HG02973 (cell line): ENCODE results near the gene HNRNPA0.

Experiments
- ATAC-seq: cut with Tn5 transposase; IDR thresholded peaks from one replicate; pipeline ENCODE4 v1.9.1; 2021; ENCODE audit warnings: moderate library complexity; ENCODE audit not compliant: unreplicated experiment

HNRNPA0 gene

GRCh38 chr5:137728048-137728447 is 26.1 kb downstream of the HNRNPA0 start:
- no peak for ATAC-seq

DNA sequence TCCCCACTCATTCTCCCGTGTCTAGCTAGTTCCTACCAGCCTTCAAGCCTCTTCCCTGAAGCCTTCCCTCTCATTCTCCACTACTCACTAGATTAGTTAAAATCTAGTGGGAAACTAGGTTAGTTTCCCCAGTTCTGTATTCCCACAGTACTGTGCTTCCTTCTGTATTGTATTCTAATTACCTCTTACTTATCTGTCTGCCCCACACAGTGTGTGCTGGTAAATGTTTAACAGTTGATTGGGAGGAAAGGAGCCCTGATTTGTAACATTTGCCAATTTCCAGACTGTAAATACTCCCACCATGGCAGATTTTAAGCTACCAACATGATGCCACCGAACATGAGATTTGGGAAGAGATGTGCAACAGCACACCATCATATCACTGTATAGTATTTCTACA is 26.5 kb downstream of the HNRNPA0 start:
- ATAC-seq, result no peak

GRCh38 chr5:137724251-137724650 is 29.9 kb downstream of the HNRNPA0 start:
- ATAC-seq, result no peak

- no peak for ATAC-seq
Measured at GRCh38 chr5:137718611-137719010, 35.6 kb downstream of the HNRNPA0 start.

DNA sequence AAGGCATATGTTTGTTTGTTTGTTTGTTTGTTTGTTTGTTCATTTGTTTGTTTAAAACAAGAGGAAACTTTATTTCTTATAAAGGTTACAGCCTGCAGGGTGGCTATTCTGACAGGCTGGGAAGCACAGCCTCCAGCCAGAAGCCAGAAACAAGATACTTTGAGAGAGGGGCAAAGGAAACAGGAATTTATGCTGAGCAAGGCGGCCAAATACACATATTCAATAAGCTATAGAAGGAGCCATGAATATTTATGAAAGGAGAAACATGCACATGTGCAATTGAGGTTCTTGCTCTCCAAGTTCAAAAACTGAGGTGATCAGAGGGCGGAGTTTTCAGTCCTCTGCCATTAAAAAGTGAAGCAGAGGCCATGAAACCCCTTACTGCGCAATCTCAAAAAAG is 37.8 kb downstream of the HNRNPA0 start:
- ATAC-seq, result no peak

DNA sequence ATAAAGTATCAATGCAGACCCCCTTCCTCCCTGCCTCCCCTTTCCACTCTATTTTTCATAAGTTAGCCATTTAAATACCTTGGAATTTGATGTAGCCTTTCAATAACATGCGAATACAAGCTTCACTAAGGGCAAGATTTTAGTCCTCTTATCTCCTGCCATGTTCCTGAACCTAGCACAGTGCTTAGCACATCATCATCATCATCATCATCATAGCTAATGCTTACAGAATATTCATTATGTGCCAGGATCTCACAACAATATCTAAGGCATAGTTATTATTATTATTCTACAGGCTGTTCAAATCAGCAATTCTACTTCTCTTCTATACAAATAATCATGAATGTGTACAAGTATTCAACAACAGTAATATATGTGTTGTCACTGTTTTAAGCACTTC is 38.7 kb downstream of the HNRNPA0 start:
- no peak for ATAC-seq

DNA sequence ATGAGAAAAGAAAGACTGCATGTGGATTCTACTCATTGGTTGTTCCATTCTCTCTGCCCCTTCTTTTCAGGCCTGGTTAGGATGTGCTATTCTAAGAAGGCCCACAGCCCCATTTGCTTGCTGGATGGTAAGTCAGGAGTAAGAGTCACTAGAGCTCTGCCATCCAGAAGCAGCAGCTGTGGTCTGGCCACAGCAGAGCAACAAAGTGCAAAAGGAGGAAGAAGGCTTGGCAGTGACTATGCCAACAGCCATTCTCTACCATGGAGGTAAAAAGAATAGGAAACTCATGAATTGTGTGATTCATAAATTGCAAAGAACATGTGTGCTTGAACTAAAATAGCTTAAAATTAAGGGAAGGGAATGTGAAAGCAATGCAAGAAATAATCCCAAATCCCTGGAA is 39.2 kb downstream of the HNRNPA0 start:
- no peak for ATAC-seq

GRCh38 chr5:137714494-137714893 is 39.7 kb downstream of the HNRNPA0 start:
- ATAC-seq, result no peak

DNA sequence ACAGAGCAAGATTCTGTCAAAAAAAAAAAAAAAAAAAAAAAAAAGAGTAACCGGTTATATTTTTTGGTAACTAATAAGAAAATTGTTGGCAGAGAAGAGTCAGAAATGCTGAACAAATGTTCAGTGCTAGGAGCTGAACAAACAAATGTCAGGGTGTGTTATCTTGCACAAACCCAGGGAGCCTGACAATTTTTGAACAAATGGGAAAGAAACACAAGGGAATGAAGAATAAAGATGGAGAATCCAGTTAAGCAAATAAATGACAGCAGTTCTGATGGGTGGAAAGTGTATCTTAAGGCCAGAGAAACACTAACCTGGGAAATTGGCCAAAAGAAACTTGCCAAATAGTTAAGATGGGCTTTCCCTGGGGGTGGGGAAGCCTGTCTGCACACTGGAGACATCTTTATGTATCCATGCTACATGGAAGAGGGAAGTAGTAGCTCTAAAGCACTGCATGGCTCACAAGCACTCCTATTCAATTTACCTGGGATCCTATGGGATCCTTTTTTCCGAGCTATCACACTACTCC is 42.0 kb downstream of the HNRNPA0 start:
- no peak for ATAC-seq

DNA sequence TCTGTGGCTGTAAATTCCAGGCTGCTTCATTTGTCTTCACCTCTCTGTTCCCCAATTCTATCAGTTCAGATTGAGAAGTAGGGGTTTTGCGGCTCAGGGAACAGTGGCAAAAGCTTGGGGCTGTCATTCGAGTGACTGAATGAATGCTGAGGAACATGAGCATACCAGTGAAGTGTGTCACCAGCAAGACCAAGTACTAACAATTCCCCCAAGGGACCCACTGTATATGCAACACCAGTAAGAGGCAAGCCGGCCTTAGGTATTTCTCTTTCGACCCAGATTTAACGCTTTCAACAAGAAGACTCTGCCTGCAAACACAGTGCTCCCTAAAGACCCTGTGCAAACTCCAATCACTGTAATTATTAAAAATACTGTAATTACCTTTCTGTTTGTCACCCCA is 44.1 kb downstream of the HNRNPA0 start:
- no peak for ATAC-seq

DNA sequence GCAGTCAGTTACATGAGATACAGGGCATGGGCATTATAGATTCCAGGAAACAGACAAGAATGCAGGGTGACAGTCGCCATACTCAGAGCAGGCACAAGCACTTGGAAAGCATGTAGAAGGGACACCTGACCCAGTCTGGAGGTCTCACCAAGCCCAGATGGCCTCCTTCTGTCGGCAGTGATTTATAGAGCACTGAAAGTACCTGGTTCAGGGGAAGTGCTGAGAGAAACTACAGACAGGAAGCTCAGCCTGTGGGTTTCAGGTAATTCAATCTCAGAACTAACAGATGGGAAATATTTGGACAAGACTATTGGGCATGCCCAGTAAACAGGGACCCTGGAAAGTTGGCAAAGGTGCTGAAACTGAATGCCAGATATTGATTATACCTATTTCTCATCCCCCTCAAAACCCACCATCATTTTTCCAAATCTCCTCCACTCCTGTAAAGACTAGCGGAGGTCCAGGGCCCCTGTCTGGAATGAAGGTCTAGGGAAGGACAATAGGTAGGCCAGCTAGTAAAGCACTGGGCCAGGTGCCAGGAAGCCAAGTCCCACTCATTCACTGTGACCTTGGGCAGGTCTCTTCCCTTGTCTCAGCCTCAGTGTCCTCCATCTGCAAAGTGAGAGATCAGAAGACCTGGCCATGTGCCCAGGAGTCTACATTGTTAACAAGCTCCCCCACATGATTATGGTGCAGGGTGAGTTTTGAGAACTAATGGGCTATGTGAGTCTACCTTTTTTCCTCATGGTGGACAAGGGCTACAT is 45.2 kb downstream of the HNRNPA0 start:
- no peak for ATAC-seq

- ATAC-seq, result no peak
Measured at GRCh38 chr5:137708062-137708461, 46.1 kb downstream of the HNRNPA0 start.

GRCh38 chr5:137706841-137707240 is 47.3 kb downstream of the HNRNPA0 start:
- ATAC-seq, result no peak

DNA sequence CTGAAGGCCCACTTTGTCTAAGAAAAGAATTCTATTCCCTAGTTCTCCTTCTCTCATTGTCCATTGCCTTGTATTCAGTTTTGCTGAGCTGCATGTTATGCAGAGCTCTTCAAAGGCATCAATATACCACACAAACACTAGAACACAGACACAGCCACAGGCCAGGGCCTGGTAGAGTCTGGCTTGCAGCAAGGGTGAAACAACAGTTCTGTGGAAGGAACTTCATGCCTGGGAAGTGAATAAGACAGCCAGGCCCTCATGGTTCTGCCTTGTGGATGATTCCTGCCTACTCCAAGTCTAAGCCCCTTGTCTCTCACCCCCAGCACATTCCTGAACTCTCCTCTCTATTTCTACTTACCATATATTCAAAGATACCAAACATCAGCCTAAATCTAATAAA is 49.1 kb downstream of the HNRNPA0 start:
- no peak for ATAC-seq

DNA sequence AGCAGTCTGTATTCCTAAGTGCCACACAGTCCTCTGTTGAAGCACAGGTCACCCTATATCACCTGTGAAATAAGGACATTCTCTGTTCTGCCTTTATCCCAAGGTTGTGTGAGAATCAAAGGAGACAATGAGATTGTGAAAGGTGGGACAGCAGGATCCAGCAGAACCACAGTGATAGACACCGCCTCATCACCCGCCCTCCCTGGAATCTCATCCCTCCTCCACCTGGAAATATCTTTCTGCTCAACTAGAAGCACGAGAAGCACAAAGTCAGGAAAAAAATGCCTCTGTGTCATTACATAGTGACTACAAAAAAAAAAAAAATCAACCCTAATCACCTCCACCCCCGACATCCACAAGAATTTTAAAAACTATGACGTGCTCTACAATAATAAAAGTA is 50.6 kb downstream of the HNRNPA0 start:
- no peak for ATAC-seq

DNA sequence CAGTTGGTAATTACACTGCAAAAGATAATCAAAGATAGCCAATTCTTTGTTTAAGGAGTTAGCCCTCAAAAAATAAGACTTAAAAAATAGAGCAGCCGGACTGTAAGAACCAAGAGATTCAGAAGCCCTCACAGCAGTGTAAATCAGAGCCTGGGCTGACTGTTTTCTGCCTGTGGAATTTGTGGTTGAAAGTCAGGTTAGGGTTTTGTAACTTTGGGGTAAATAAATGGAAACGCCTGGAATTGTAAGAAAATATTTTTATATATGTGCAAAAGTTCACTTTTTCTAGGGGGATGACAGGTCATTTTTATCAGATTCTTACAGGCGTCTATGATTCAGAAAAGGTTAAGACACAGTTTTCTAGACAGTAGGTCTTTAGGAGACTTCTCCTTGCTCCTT is 53.9 kb downstream of the HNRNPA0 start:
- no peak for ATAC-seq

GRCh38 chr5:137699336-137700281 is 54.6 kb downstream of the HNRNPA0 start:
- ATAC-seq, result no peak

- no peak for ATAC-seq
Measured at GRCh38 chr5:137696481-137696880, 57.7 kb downstream of the HNRNPA0 start.

DNA sequence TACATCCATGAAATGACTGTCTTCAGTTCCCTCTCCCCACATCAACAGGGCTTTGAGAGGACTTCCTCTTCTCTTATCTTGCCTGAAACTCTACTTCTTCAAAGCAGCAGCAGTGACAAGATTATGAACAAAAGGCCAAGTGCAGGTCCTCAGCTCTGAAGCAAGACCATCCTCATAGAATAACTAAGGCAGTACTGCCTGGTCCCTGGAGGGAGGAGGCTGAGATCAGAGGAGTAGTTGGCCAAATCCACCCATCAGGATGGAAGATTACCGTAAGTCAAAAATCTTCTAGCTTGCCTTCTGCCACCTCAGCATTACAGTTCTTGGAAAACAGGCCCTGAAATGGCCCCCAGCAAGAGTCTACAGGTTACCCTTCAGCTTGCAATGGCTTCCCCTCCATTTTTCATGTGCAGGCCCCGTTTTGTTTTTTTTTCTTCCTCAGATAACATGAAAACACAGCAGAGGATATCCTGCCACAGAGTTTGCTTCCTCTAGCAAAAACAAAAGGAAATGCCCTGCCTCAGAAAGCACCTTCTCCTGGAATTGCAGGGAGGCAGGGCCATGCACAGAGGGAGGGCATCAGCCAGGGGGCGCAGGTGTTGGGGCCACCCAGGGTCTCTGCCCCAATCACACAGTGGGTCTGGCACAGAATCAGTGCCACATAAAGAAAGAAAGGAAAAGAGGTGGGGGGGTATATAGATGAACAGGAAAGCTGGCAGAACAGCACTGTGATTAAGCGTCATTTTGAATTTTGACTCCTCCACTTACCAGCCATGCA is 58.3 kb downstream of the HNRNPA0 start:
- ATAC-seq, result no peak
